ENCODE measurements around the gene NOS1AP. TPM values are rescaled to one million over a fixed set of nuclear protein-coding genes. Genes with fewer than 3 reads are reported as not detected.

The NOS1AP gene
- total and polyA plus RNA-seq, 2 donors (not counting 3 experiments of a cell fraction or from before 2014, with no cell fraction given): 1.3 to 5.4 TPM

DNA sequence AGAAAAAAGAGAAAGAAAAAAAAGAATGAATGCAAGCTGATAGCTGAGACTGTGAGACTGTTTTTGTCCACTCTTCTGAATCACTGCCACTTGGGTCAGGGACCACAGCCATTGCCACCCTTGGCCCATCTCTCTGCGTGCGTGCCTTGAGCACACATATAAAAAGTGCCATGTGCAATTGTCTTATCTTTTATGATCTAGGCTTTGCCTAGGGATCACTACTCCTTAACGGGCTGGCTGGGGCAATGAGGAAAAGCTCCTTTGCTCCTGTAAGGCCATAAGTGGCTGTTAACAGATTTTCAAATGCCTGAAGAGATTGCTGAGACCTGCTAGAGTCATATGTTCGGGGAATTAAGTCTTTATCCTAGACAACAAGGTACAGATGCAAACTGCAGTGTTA lies 299.0 kb downstream of the NOS1AP start:
- no peak overlapping the region for H2AFZ ChIP-seq (ENCODE audit: low read depth, low read length)
- no peaks in the 10 kb centered on the region for H3K4me1 ChIP-seq (ENCODE audit: control insufficient read depth, extremely low read depth, insufficient read depth, low read length)
- BruUV-seq (replicated peaks): no TSS peak
- no peaks in the 10 kb centered on the region for H4K20me1 ChIP-seq (replicated peaks; ENCODE audit: control insufficient read depth, extremely low read depth, insufficient read depth, low read length)
- FAIRE-seq (no peak), DNase-seq (ENCODE audit: low read depth, low spot score) (no peak)
- H3K9me3 ChIP-seq (replicated peaks; ENCODE audit: control insufficient read depth, insufficient read depth, low read length): no peaks in the 10 kb centered on the region
- H3K4me2 ChIP-seq (ENCODE audit: insufficient read depth, low read length): no peak overlapping the region
- ChIA-PET POLR2A (no interaction called here), CTCF (interaction anchor here (4.4 kb wide), 1 partner anchor 11 kb away, joined by 24 read pairs; no protein-coding TSS in a partner anchor)
- H3K27me3 ChIP-seq (ENCODE audit: control insufficient read depth in 2 of 2, insufficient read depth in 2 of 2, low read length in 2 of 2): no peaks in the 10 kb centered on the region
- H3K9ac ChIP-seq (replicated peaks; ENCODE audit: extremely low read depth, insufficient read depth, low read length): no peak overlapping the region
- no peaks in the 10 kb centered on the region for H3K9me1 ChIP-seq (replicated peaks; ENCODE audit: control insufficient read depth, extremely low read depth, insufficient read depth, low read length)
- intact Hi-C loops (cut with micrococcal nuclease) (no loop called here), dilution Hi-C loops (cut with MboI; ENCODE audit: extremely low pct_ligation_motif_present, low sequenced_read_pairs) (no loop called here)
- H3K27ac ChIP-seq (ENCODE audit: insufficient read depth, low read depth, low read length): no peak overlapping the region
- H3K4me3 ChIP-seq (replicated peaks in 1 of 3; ENCODE audit: insufficient read depth in 1 of 3, low read depth in 1 of 3, low read length in 3 of 3): no peak overlapping the region
- peaks cover 0 to 4% of the 10 kb centered on the region in 2 experiments for H3K36me3 ChIP-seq (ENCODE audit: control insufficient read depth in 2 of 2, extremely low read depth in 1 of 2, insufficient read depth in 2 of 2, low read length in 2 of 2)
- no peaks in the 10 kb centered on the region for H3K79me2 ChIP-seq (ENCODE audit: control insufficient read depth, insufficient read depth, low read length)
- TF ChIP-seq POLR2A (IDR thresholded peaks at IDR 0.05; ENCODE audit: low read depth, low read length) (no peak), MYC (IDR thresholded peaks at IDR 0.05; ENCODE audit: low read depth, low read length) (no peak), JUN (IDR thresholded peaks at IDR 0.05; ENCODE audit: borderline replicate concordance, insufficient read depth, insufficient read length, low read depth) (no peak)
- TF ChIP-seq, protein P1, sequence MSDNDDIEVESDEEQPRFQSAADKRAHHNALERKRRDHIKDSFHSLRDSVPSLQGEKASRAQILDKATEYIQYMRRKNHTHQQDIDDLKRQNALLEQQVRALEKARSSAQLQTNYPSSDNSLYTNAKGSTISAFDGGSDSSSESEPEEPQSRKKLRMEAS (IDR thresholded peaks at IDR 0.05; ENCODE audit: insufficient read depth, insufficient read length): no peak

DNA sequence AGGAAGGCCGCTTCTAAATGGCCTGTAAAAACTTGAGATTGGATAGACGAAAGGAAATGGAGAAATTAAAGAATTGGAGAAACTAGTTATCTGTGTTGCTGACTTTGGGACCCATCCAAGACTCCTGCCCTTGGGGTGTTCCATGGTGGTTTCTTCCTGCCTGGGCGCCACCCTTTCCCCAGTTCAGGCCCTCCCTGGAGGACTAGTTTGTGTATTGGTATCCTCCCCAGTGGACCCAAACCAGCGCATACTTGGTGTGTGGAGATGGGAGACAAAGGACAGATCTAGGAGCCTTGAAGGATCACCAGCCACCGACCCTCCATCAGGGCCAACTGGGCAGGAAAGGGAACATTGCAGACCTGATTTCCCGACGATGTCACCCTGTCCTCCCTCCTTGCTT lies 300.1 kb downstream of the NOS1AP start:
- dilution Hi-C loops (cut with MboI; ENCODE audit: extremely low pct_ligation_motif_present, low sequenced_read_pairs) (no loop called here), intact Hi-C loops (cut with micrococcal nuclease) (no loop called here)
- ChIA-PET POLR2A (no interaction called here), CTCF (interaction anchor here (4.4 kb wide), 1 partner anchor 12 kb away, joined by 24 read pairs; no protein-coding TSS in a partner anchor)
- Histone ChIP-seq H3K9me3 (replicated peaks; ENCODE audit: control insufficient read depth, insufficient read depth, low read length) (no peaks in the 10 kb centered on the region), H2AFZ (ENCODE audit: low read depth, low read length) (no peak overlapping the region), H3K79me2 (ENCODE audit: control insufficient read depth, insufficient read depth, low read length) (no peaks in the 10 kb centered on the region), H4K20me1 (replicated peaks; ENCODE audit: control insufficient read depth, extremely low read depth, insufficient read depth, low read length) (no peaks in the 10 kb centered on the region), H3K4me2 (ENCODE audit: insufficient read depth, low read length) (no peak overlapping the region), H3K36me3 (ENCODE audit: control insufficient read depth in 2 of 2, extremely low read depth in 1 of 2, insufficient read depth in 2 of 2, low read length in 2 of 2) (peaks cover 0 to 4% of the 10 kb centered on the region in 2 experiments), H3K27ac (ENCODE audit: insufficient read depth, low read depth, low read length) (no peak overlapping the region), H3K4me3 (replicated peaks in 1 of 3; ENCODE audit: insufficient read depth in 1 of 3, low read depth in 1 of 3, low read length in 3 of 3) (no peak overlapping the region), H3K4me1 (ENCODE audit: control insufficient read depth, extremely low read depth, insufficient read depth, low read length) (no peaks in the 10 kb centered on the region), H3K9ac (replicated peaks; ENCODE audit: extremely low read depth, insufficient read depth, low read length) (no peak overlapping the region), H3K27me3 (ENCODE audit: control insufficient read depth in 2 of 2, insufficient read depth in 2 of 2, low read length in 2 of 2) (no peaks in the 10 kb centered on the region), H3K9me1 (replicated peaks; ENCODE audit: control insufficient read depth, extremely low read depth, insufficient read depth, low read length) (no peaks in the 10 kb centered on the region)
- DNase-seq (ENCODE audit: low read depth, low spot score): no peak
- BruUV-seq (replicated peaks): no TSS peak
- FAIRE-seq: no peak
- TF ChIP-seq MYC (IDR thresholded peaks at IDR 0.05; ENCODE audit: low read depth, low read length): no peak
- no peak for TF ChIP-seq EZH2 (IDR thresholded peaks at IDR 0.05; ENCODE audit: borderline replicate concordance, low read depth, low read length, severe bottlenecking)
- no peak for TF ChIP-seq POLR2A (IDR thresholded peaks at IDR 0.05; ENCODE audit: low read depth, low read length)
- TF ChIP-seq POLR2AphosphoS5 (IDR thresholded peaks at IDR 0.05; ENCODE audit: insufficient read depth, low read depth, low read length): no peak
- TF ChIP-seq, protein P2, sequence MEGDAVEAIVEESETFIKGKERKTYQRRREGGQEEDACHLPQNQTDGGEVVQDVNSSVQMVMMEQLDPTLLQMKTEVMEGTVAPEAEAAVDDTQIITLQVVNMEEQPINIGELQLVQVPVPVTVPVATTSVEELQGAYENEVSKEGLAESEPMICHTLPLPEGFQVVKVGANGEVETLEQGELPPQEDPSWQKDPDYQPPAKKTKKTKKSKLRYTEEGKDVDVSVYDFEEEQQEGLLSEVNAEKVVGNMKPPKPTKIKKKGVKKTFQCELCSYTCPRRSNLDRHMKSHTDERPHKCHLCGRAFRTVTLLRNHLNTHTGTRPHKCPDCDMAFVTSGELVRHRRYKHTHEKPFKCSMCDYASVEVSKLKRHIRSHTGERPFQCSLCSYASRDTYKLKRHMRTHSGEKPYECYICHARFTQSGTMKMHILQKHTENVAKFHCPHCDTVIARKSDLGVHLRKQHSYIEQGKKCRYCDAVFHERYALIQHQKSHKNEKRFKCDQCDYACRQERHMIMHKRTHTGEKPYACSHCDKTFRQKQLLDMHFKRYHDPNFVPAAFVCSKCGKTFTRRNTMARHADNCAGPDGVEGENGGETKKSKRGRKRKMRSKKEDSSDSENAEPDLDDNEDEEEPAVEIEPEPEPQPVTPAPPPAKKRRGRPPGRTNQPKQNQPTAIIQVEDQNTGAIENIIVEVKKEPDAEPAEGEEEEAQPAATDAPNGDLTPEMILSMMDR (IDR thresholded peaks at IDR 0.05; ENCODE audit: extremely low read depth in 1 of 2, insufficient read depth in 1 of 2, low read depth in 1 of 2, low read length in 2 of 2): no peak
- TF ChIP-seq JUN (IDR thresholded peaks at IDR 0.05; ENCODE audit: borderline replicate concordance, insufficient read depth, insufficient read length, low read depth): no peak
- no peak for TF ChIP-seq FOS (IDR thresholded peaks at IDR 0.05; ENCODE audit: borderline replicate concordance, insufficient read depth, low read length)
- TF ChIP-seq, protein P1 (IDR thresholded peaks at IDR 0.05; ENCODE audit: insufficient read depth, insufficient read length): no peak
- TF ChIP-seq GATA2 (IDR thresholded peaks at IDR 0.05; ENCODE audit: insufficient read depth, insufficient read length, low read depth, low read length): no peak
